ENCODE measurements around the gene TSPAN12.

GRCh38 chr7:120825152-120825551, 32.8 kb downstream of the TSPAN12 start:
- TF ChIP-seq NFYB (CRISPR knock-in tag; conservative IDR thresholded peaks at IDR 0.05; ENCODE audit: low read depth) (no peak), NR3C1 (CRISPR knock-in tag; conservative IDR thresholded peaks at IDR 0.05; ENCODE audit: low read depth) (no peak), CTCF (IDR thresholded peaks at IDR 0.05) (no peak), IRF2 (CRISPR knock-in tag; IDR thresholded peaks at IDR 0.05; ENCODE audit: borderline replicate concordance, low read depth) (no peak)
- TF ChIP-seq, protein P1, sequence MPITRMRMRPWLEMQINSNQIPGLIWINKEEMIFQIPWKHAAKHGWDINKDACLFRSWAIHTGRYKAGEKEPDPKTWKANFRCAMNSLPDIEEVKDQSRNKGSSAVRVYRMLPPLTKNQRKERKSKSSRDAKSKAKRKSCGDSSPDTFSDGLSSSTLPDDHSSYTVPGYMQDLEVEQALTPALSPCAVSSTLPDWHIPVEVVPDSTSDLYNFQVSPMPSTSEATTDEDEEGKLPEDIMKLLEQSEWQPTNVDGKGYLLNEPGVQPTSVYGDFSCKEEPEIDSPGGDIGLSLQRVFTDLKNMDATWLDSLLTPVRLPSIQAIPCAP (CRISPR knock-in tag; IDR thresholded peaks at IDR 0.05): no peak
- TF ChIP-seq, protein P2, sequence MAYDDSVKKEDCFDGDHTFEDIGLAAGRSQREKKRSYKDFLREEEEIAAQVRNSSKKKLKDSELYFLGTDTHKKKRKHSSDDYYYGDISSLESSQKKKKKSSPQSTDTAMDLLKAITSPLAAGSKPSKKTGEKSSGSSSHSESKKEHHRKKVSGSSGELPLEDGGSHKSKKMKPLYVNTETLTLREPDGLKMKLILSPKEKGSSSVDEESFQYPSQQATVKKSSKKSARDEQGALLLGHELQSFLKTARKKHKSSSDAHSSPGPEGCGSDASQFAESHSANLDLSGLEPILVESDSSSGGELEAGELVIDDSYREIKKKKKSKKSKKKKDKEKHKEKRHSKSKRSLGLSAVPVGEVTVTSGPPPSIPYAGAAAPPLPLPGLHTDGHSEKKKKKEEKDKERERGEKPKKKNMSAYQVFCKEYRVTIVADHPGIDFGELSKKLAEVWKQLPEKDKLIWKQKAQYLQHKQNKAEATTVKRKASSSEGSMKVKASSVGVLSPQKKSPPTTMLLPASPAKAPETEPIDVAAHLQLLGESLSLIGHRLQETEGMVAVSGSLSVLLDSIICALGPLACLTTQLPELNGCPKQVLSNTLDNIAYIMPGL (CRISPR knock-in tag; IDR thresholded peaks at IDR 0.05): no peak
